HL-60 (cell line): ENCODE results near the gene CXXC5.

Experiments used
- DNase-seq, 2 experiments: peaks; one replicate each; pipeline ENCODE4 v3.0.0-alpha.2; 2010 to 2020; ENCODE audit warnings: low read depth in 1 of 2, low spot score in 1 of 2
- H3K27ac ChIP-seq: fragments of 250-450 bp; sonication (Bioruptor Pico); replicated peaks from 2 replicates; pipeline ENCODE4 v1.5.1; 2020; ENCODE audit warnings: mild to moderate bottlenecking, moderate library complexity
- H3K27me3 ChIP-seq: fragments of 250-450 bp; sonication (Bioruptor Pico); 2 replicates; pipeline ENCODE4 v1.5.1; 2021; ENCODE audit warnings: mild to moderate bottlenecking, moderate library complexity; ENCODE audit not compliant: insufficient read depth, poor library complexity, severe bottlenecking
- H3K4me3 ChIP-seq: replicated peaks from 2 replicates; pipeline ENCODE4 v1.5.1; 2011; ENCODE audit warnings: mild to moderate bottlenecking, control low read depth, low read length; ENCODE audit not compliant: insufficient read depth
- GABPA ChIP-seq: IDR thresholded peaks from 2 replicates; pipeline ENCODE4 v1.6.1; 2012; ENCODE audit warnings: low read depth
- POLR2AphosphoS5 ChIP-seq: IDR thresholded peaks from 2 replicates; pipeline ENCODE4 v1.6.1; 2012; ENCODE audit warnings: low read depth
- SPI1 ChIP-seq: IDR thresholded peaks from 2 replicates; pipeline ENCODE4 v1.6.1; 2012; ENCODE audit warnings: low read depth, mild to moderate bottlenecking, borderline replicate concordance
- TF ChIP-seq, protein P1 (sequence below): IDR thresholded peaks from 2 replicates; pipeline ENCODE4 v1.6.1; 2012; ENCODE audit warnings: low read depth; ENCODE audit not compliant: insufficient replicate concordance
- TF ChIP-seq, protein P2 (sequence below): IDR thresholded peaks from one replicate; pipeline ENCODE4 v1.5.1; 2011; ENCODE audit warnings: low read length, control low read depth, inconsistent platforms; ENCODE audit not compliant: insufficient read depth

Gene CXXC5

DNA sequence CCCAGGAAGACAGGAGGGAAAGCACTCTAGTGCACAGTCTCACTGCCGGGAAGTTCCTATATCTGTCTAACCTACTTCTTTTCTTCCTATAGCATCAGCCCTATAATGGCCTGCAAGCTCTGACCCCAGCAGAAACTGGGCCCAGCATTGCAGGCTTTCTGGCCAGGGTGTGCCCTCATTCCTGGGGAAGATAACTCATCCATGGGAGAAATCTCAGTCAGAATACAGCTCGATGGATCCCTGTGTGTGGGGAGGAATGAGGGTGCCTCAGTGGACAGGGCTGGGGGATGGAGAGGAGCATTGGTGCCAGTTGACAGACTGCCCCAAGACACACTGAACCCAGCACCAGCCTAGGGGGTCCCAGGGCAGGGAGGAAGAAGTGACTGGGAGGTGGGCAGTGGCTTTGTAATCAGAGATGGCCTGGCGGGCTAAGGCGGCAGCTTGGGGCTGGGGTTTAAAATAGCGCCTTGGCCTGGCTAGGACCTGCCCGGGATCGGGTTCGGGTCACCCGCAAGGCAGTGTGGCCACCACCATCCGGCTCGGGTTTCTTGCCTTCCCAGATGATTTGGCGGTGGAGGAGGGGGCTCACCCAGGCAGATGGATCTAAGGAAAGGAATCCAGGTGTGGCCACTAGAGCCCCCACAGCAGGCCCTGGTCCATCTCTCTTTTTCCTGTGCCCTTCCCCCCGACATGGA, 7.6 kb upstream of the CXXC5 start:
- no peak for DNase-seq
- no peaks in the 10 kb centered on the region for H3K27me3 ChIP-seq
- H3K4me3 ChIP-seq = no peak overlapping the region
- TF ChIP-seq, protein P1, sequence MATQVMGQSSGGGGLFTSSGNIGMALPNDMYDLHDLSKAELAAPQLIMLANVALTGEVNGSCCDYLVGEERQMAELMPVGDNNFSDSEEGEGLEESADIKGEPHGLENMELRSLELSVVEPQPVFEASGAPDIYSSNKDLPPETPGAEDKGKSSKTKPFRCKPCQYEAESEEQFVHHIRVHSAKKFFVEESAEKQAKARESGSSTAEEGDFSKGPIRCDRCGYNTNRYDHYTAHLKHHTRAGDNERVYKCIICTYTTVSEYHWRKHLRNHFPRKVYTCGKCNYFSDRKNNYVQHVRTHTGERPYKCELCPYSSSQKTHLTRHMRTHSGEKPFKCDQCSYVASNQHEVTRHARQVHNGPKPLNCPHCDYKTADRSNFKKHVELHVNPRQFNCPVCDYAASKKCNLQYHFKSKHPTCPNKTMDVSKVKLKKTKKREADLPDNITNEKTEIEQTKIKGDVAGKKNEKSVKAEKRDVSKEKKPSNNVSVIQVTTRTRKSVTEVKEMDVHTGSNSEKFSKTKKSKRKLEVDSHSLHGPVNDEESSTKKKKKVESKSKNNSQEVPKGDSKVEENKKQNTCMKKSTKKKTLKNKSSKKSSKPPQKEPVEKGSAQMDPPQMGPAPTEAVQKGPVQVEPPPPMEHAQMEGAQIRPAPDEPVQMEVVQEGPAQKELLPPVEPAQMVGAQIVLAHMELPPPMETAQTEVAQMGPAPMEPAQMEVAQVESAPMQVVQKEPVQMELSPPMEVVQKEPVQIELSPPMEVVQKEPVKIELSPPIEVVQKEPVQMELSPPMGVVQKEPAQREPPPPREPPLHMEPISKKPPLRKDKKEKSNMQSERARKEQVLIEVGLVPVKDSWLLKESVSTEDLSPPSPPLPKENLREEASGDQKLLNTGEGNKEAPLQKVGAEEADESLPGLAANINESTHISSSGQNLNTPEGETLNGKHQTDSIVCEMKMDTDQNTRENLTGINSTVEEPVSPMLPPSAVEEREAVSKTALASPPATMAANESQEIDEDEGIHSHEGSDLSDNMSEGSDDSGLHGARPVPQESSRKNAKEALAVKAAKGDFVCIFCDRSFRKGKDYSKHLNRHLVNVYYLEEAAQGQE = no peak
- TF ChIP-seq, protein P2, sequence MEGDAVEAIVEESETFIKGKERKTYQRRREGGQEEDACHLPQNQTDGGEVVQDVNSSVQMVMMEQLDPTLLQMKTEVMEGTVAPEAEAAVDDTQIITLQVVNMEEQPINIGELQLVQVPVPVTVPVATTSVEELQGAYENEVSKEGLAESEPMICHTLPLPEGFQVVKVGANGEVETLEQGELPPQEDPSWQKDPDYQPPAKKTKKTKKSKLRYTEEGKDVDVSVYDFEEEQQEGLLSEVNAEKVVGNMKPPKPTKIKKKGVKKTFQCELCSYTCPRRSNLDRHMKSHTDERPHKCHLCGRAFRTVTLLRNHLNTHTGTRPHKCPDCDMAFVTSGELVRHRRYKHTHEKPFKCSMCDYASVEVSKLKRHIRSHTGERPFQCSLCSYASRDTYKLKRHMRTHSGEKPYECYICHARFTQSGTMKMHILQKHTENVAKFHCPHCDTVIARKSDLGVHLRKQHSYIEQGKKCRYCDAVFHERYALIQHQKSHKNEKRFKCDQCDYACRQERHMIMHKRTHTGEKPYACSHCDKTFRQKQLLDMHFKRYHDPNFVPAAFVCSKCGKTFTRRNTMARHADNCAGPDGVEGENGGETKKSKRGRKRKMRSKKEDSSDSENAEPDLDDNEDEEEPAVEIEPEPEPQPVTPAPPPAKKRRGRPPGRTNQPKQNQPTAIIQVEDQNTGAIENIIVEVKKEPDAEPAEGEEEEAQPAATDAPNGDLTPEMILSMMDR = no peak
- TF ChIP-seq POLR2AphosphoS5 (no peak), GABPA (no peak), SPI1 (no peak)
- H3K27ac ChIP-seq = no peak overlapping the region

DNA sequence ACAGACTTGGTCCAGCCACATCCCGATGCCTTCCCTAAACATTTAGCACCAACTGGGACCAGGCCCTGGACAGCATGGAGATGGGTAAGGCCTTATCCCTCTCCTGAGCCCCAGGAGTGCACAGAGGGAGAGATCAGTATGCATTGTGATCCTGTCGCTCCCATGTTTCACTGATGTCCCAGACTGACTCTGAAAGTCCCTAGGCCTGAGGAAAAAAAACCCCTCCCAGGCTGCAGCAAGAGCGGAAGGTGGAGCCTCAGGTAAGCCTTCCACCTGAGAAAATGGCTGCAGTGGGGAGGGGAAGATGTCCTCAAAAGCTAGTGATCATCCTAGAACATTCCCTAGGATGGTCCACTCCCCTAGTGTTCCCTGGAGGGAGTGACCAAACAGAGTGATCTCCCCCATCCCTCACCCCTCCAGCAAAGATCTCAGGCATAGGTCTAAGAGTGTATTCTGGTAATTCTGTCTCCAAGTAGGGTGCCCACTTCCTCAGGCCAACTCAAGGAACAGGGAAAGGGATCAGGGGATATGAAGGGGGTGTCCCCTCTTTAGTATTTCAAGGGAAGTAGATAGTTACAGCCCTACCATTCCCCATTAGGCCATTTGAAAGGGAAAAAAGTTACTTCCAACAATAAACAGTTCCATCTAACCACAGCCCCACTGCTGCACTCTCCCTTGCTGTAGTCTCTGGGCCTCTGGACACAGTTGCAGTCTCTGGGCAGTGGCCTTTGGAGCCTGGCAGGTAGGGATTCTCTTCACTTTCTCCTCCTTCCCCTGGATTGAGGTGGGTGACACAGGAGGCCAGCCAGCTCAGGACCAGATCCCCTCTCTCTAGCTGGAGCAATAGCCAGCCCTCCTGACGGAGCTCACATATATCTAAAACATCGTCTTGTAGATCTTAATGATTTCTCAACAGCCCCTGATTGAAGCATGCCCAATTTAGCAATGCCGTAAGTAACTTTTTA, 6.8 kb upstream of the CXXC5 start:
- DNase-seq = no peak
- H3K4me3 ChIP-seq = no peak overlapping the region
- H3K27ac ChIP-seq = no peak overlapping the region
- no peaks in the 10 kb centered on the region for H3K27me3 ChIP-seq
- TF ChIP-seq GABPA = no peak
- TF ChIP-seq, protein P1 = no peak
- TF ChIP-seq, protein P2 = no peak
- TF ChIP-seq POLR2AphosphoS5 = no peak
- no peak for TF ChIP-seq SPI1

DNA sequence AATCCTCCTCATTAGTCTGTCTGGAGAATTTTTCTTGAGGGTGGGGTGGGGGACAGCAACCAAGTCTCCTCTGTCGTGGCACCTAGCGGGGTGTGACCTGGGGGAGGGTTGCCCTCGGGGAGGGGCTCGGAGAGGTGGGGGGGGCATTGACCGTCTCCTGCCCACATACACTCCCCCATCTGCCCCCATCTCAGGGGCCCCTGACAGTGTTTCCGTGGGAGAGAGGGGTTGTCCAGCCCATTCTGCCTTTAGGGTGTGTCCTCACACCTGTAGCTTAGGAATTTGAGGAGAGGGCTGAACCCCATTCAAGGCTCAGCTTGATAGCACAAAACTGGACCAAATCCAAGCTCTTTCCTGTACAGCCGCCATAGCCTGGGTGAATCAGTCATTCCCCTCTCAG, 5.9 kb upstream of the CXXC5 start:
- Histone ChIP-seq H3K4me3 (no peak overlapping the region), H3K27me3 (no peaks in the 10 kb centered on the region), H3K27ac (no peak overlapping the region)
- no peak for DNase-seq
- TF ChIP-seq POLR2AphosphoS5 = no peak
- TF ChIP-seq, protein P1 = no peak
- TF ChIP-seq SPI1 = no peak
- TF ChIP-seq GABPA = no peak
- TF ChIP-seq, protein P2 = no peak
